Measurements from ENCODE around the gene FANCE.
"Not testable (repeated sequence)": the region's sequence is repeated elsewhere in the genome, so short reads cannot be mapped to it uniquely, and the experiment has no call there.

Gene FANCE

GRCh38 chr6:35497571-35498421 lies 45.7 kb downstream of the FANCE start:
- peak; percentile 90 for DNase-seq (ENCODE audit: low spot score)

- no peak for DNase-seq (ENCODE audit: low spot score)
Measured at GRCh38 chr6:35498422-35499067, 46.4 kb downstream of the FANCE start.

- DNase-seq (ENCODE audit: low spot score) = no peak
Measured at GRCh38 chr6:35499372-35499771, 47.2 kb downstream of the FANCE start.

- DNase-seq (ENCODE audit: low spot score) = no peak
Measured at GRCh38 chr6:35500782-35501181, 48.6 kb downstream of the FANCE start.

GRCh38 chr6:35501784-35502183 lies 49.6 kb downstream of the FANCE start:
- DNase-seq (ENCODE audit: low spot score) = no peak

- no peak for DNase-seq (ENCODE audit: low spot score)
Measured at GRCh38 chr6:35503534-35503933, 51.4 kb downstream of the FANCE start.

GRCh38 chr6:35505999-35506412 lies 53.9 kb downstream of the FANCE start:
- no peak for DNase-seq (ENCODE audit: low spot score)

GRCh38 chr6:35506536-35506935 lies 54.4 kb downstream of the FANCE start:
- no peak for DNase-seq (ENCODE audit: low spot score)

- DNase-seq (ENCODE audit: low spot score) = no peak
Measured at GRCh38 chr6:35507221-35507620, 55.1 kb downstream of the FANCE start.

GRCh38 chr6:35508027-35508426 lies 55.9 kb downstream of the FANCE start:
- DNase-seq (ENCODE audit: low spot score) = no peak

- no peak for DNase-seq (ENCODE audit: low spot score)
Measured at GRCh38 chr6:35508542-35508941, 56.4 kb downstream of the FANCE start.

GRCh38 chr6:35510916-35511561 lies 58.9 kb downstream of the FANCE start:
- DNase-seq (ENCODE audit: low spot score) = no peak

- DNase-seq (ENCODE audit: low spot score) = no peak
Measured at GRCh38 chr6:35511562-35511941, 59.4 kb downstream of the FANCE start.

- no peak for DNase-seq (ENCODE audit: low spot score)
Measured at GRCh38 chr6:35512006-35512405, 59.9 kb downstream of the FANCE start.

GRCh38 chr6:35512740-35513139 lies 60.6 kb downstream of the FANCE start, which contains the start of gene TULP1:
TULP1 (minus strand) TSS chr6:35512896; CDS start chr6:35512858, 38 bp downstream.
- DNase-seq (ENCODE audit: low spot score) = no peak

GRCh38 chr6:35514587-35514986 lies 62.4 kb downstream of the FANCE start:
- DNase-seq (ENCODE audit: low spot score) = no peak

GRCh38 chr6:35515939-35516338 lies 63.8 kb downstream of the FANCE start:
- DNase-seq (ENCODE audit: low spot score) = not testable (repeated sequence)

Data from GM03348 (cell line).